Sigmoid colon (tissue), 4 donors: ENCODE measurements around the gene MYLK.

Experiments
- CTCF ChIP-seq, 4 experiments: fragments of 450-650 bp in 3 of 4; fragments of 200-600 bp in 1 of 4; IDR thresholded peaks; one replicate each; pipeline ENCODE4 v1.5.1; 2016 to 2019; ENCODE audit warnings: antibody characterized with exemption in 4 of 4, mild to moderate bottlenecking in 3 of 4, moderate library complexity in 2 of 4
- EP300 ChIP-seq, 4 donors: sonication (generic); formaldehyde crosslinking; IDR thresholded peaks; one replicate each; pipeline ENCODE4 v1.6.1; 2017; ENCODE audit warnings: antibody characterized with exemption in 4 of 4
- POLR2AphosphoS5 ChIP-seq, 4 donors: sonication (generic); formaldehyde crosslinking; IDR thresholded peaks; one replicate each; pipeline ENCODE4 v1.6.1; 2017; ENCODE audit warnings: antibody characterized with exemption in 4 of 4

DNA sequence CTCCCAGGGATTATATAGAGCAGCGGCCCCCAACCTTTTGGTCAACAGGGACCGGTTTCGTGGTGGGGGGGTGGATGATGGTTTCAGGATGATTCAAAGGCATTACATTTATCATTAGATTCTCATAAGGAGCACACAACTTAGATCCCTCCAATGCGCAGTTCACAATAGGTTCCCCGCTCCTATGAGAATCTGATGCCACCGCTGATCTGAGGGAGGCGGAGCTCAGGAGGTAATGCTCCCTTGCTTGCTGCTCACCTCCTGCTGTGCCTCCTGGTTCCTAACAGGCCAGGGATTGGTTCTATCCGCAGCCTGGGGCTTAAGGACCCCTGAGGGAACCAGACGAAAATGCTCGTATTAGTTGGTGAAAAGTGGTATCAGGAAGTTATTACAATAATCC, 298.0 kb downstream of the MYLK start:
- no peak for TF ChIP-seq CTCF (IDR thresholded peaks at IDR 0.05)
- TF ChIP-seq POLR2AphosphoS5 (IDR thresholded peaks at IDR 0.05), result no peak
- TF ChIP-seq EP300 (IDR thresholded peaks at IDR 0.05), result no peak
